Measurements from ENCODE around the gene TSPAN32.

TSPAN32 gene

DNA sequence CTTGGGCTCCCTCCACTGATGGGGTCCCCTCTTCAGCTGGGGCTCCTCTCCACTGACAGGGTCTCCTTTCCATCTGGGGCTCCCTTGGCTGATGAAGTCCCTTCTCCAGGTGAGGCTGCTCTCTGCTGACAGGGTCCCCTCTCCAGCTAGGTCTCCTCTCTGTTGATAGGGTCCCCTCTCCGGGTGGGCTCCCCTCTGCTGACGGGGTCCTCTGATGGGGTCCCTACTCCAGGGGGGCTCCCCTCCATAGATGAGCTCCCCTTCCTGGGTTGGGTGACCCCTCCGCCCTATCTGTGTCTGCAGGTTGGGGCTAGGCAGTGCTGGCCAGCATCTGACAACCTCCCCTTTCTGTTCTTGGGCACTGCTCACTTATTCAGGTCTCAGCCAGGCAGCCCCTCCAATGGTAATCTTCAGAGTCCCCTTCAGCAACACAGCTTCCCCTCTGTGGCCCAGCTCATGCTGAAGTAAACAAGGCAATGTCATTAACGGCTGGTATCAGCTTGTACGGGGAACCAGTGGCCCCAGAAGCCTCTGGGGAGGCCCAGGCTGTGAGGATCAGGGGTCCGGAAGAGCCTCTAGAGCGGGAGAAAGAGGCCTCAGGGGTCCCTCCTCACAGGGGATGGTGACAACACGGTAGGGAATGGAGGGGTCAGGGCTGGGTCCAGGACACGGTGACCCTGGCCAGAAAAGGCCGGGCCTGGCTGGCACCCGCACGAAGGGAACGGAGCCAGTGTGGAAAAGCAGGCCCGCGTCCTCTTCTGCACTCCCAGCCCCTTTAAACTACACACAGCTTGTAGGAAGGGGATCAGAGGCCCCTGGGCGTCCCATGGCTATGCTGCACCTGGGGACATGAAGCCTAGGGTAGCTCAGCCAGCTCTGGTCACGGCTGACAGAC is 65.7 kb downstream of the TSPAN32 start:
- no peak for DNase-seq

Data from CD4-positive, alpha-beta T cell treated with Interleukin-4 for 1 hour (primary cell).